Progenitor cell of endocrine pancreas (in vitro differentiated cells): Measurements from ENCODE around the gene GRM4. TPM values are rescaled to one million over a fixed set of nuclear protein-coding genes. Genes with fewer than 3 reads are reported as not detected.

ENCODE experiments used
- DNase-seq: peaks from one replicate; pipeline ENCODE4 v3.0.0; 2021; ENCODE audit warnings: low spot score; ENCODE audit not compliant: unreplicated experiment
- H3K27ac Mint-ChIP-seq: 2 replicates; pipeline ENCODE4 v1.8.0; 2021; ENCODE audit warnings: mild to moderate bottlenecking, moderate library complexity, mixed read lengths
- H3K27me3 Mint-ChIP-seq: 2 replicates; pipeline ENCODE4 v1.8.0; 2021; ENCODE audit warnings: mixed read lengths
- H3K36me3 Mint-ChIP-seq: 2 replicates; pipeline ENCODE4 v1.8.0; 2022; ENCODE audit warnings: mixed read lengths; ENCODE audit not compliant: insufficient read depth
- H3K4me1 Mint-ChIP-seq: 2 replicates; pipeline ENCODE4 v1.8.0; 2021; ENCODE audit warnings: low read depth, mixed read lengths
- H3K4me3 Mint-ChIP-seq: 2 replicates; pipeline ENCODE4 v1.8.0; 2021; ENCODE audit warnings: low read depth, mild to moderate bottlenecking, moderate library complexity, mixed read lengths
- H3K9me3 Mint-ChIP-seq: 2 replicates; pipeline ENCODE4 v1.8.0; 2021; ENCODE audit warnings: low read depth, mixed read lengths
- CTCF ChIP-seq: fragments of 200-600 bp; sonication (generic); IDR thresholded peaks from one replicate; pipeline ENCODE4 v1.5.0; 2021; ENCODE audit warnings: antibody characterized with exemption, mild to moderate bottlenecking; ENCODE audit not compliant: unreplicated experiment
- total RNA-seq: library from RNA; stranded (reverse); gene quantifications from 2 replicates; pipeline ENCODE4 v1.2.1, GENCODE V29; 2021

Gene GRM4
- total RNA-seq, 1 donor from 2014 or later = 0.38 TPM

DNA sequence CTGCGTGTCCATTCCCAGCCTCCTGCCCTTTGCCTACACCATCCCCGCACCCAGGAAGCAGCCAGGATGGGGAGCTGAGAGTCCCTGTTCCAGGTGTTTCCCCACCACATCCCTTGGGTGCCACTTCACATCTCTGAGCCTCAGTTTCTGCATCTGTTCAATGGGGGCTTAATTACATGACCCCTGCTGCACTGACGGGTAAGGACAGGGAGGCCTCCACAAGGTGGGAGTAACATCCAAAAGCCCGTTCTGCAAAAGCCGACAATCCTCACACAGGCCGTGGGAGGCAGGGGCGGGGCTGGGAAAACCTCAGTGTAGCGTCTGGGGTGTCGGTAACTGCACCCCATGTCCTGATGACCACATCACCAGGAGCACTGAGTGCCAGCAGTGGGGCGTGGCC lies 41.3 kb downstream of the GRM4 start:
- no peak for TF ChIP-seq CTCF
- no peaks in the 10 kb centered on the region for H3K36me3 Mint-ChIP-seq
- peaks cover 2% of the 10 kb centered on the region for H3K4me1 Mint-ChIP-seq
- H3K4me3 Mint-ChIP-seq = no peak overlapping the region
- H3K27me3 Mint-ChIP-seq = peaks cover 24% of the 10 kb centered on the region
- H3K27ac Mint-ChIP-seq = no peak overlapping the region
- DNase-seq = no peak
- H3K9me3 Mint-ChIP-seq = no peaks in the 10 kb centered on the region

- no peak for TF ChIP-seq CTCF
- DNase-seq = no peak
- Mint-ChIP-seq H3K4me3 (no peak overlapping the region), H3K36me3 (no peaks in the 10 kb centered on the region), H3K27me3 (peaks cover 24% of the 10 kb centered on the region), H3K9me3 (no peaks in the 10 kb centered on the region), H3K4me1 (peaks cover 2% of the 10 kb centered on the region), H3K27ac (no peak overlapping the region)
Observed at GRCh38 chr6:34104186-34104585, 41.7 kb downstream of the GRM4 start.

GRCh38 chr6:34103321-34103720 lies 42.6 kb downstream of the GRM4 start:
- H3K27me3 Mint-ChIP-seq = peaks cover 19% of the 10 kb centered on the region
- H3K4me3 Mint-ChIP-seq = no peak overlapping the region
- H3K9me3 Mint-ChIP-seq = no peaks in the 10 kb centered on the region
- no peak for TF ChIP-seq CTCF
- no peak overlapping the region for H3K27ac Mint-ChIP-seq
- H3K4me1 Mint-ChIP-seq = peaks cover 2% of the 10 kb centered on the region
- no peak for DNase-seq
- H3K36me3 Mint-ChIP-seq = no peaks in the 10 kb centered on the region

- H3K27ac Mint-ChIP-seq = peak overlapping the region; percentile 15
Observed at GRCh38 chr6:34102696-34103095, 43.2 kb downstream of the GRM4 start.

DNA sequence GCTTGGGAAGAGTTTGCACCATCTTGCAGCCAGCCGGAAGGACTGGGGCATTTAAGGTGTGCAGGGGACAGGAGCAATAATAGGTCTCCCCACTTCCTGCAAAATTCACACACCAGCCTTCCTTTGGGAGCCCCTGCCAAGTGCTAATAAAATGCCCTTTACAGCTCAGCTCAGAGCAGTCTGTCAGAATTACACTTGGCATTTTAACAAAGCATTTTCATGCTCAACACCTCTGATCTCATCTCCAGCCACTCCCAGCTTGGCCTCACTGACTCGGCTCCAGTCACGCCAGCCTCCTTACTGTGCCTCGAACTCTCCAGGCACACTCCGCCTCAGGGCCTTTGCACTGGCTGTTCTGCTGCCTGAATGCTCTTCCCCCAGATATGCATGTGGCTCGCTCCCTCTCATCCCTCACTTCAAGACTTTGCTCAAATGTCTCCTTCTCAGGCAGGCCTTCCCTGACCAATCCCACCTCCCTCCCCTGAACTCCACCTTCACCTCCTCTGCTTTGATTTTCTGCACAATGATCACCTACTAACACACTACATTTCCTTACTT lies 43.7 kb downstream of the GRM4 start:
- no peak overlapping the region for H3K4me3 Mint-ChIP-seq
- no peaks in the 10 kb centered on the region for H3K9me3 Mint-ChIP-seq
- no peak for TF ChIP-seq CTCF
- H3K36me3 Mint-ChIP-seq = no peaks in the 10 kb centered on the region
- no peak for DNase-seq
- H3K27me3 Mint-ChIP-seq = peaks cover 19% of the 10 kb centered on the region
- H3K4me1 Mint-ChIP-seq = peaks cover 2% of the 10 kb centered on the region
- peak overlapping the region; percentile 15 for H3K27ac Mint-ChIP-seq

More at GRCh38 chr6:34102696-34103095, 43.2 kb downstream of the GRM4 start:
- H3K4me1 Mint-ChIP-seq = peaks cover 2% of the 10 kb centered on the region
- H3K27me3 Mint-ChIP-seq = peaks cover 19% of the 10 kb centered on the region
- no peaks in the 10 kb centered on the region for H3K36me3 Mint-ChIP-seq
- no peaks in the 10 kb centered on the region for H3K9me3 Mint-ChIP-seq
- DNase-seq = no peak
- H3K4me3 Mint-ChIP-seq = no peak overlapping the region
- TF ChIP-seq CTCF = no peak
